GM23338 (cell line): ENCODE data around the gene ZNF394. TPM values are rescaled to one million over a fixed set of nuclear protein-coding genes. Genes with fewer than 3 reads are reported as not detected.

Experiments used
- ATAC-seq: fragments of 200-7000 bp; cut with Tn5 transposase; 3 replicates; pipeline ENCODE4 v1.9.1; 2020
- DNase-seq: peaks from one replicate; pipeline ENCODE4 v3.0.0-alpha.2; 2015; ENCODE audit warnings: low spot score
- H2AFZ ChIP-seq: fragments of 200-600 bp; sonication (generic); 2 replicates; pipeline ENCODE4 v1.8.0; 2016; ENCODE audit warnings: antibody characterized with exemption, mild to moderate bottlenecking, moderate library complexity
- H3F3A ChIP-seq: fragments of 200-600 bp; sonication (generic); replicated peaks from 2 replicates; pipeline ENCODE4 v1.8.0; 2017; ENCODE audit warnings: antibody characterized with exemption, mixed run types, low read depth
- H3K27ac ChIP-seq: fragments of 200-600 bp; sonication (generic); 2 replicates; pipeline ENCODE4 v1.6.1; 2016; ENCODE audit warnings: low read depth
- H3K27me3 ChIP-seq: fragments of 200-600 bp; sonication (generic); 2 replicates; pipeline ENCODE4 v1.8.0; 2016; ENCODE audit warnings: mild to moderate bottlenecking, mixed run types, moderate library complexity; ENCODE audit not compliant: insufficient read depth
- H3K36me3 ChIP-seq: fragments of 200-600 bp; sonication (generic); 2 replicates; pipeline ENCODE4 v1.8.0; 2016; ENCODE audit warnings: mild to moderate bottlenecking; ENCODE audit not compliant: insufficient read depth
- H3K4me1 ChIP-seq: fragments of 200-600 bp; sonication (generic); 2 replicates; pipeline ENCODE4 v1.8.0; 2016; ENCODE audit warnings: mild to moderate bottlenecking, moderate library complexity; ENCODE audit not compliant: insufficient read depth
- H3K4me2 ChIP-seq: fragments of 200-600 bp; sonication (generic); 2 replicates; pipeline ENCODE4 v1.7.1; 2017; ENCODE audit warnings: mixed run types
- H3K4me3 ChIP-seq: fragments of 200-600 bp; sonication (generic); 2 replicates; pipeline ENCODE4 v1.6.1; 2016; ENCODE audit warnings: mixed run types
- H3K79me2 ChIP-seq: fragments of 200-600 bp; sonication (generic); replicated peaks from 2 replicates; pipeline ENCODE4 v1.8.0; 2017; ENCODE audit warnings: mild to moderate bottlenecking; ENCODE audit not compliant: insufficient read depth
- H3K9me2 ChIP-seq: fragments of 200-600 bp; sonication (generic); 2 replicates; pipeline ENCODE4 v1.8.0; 2017; ENCODE audit not compliant: insufficient read depth
- H4K20me1 ChIP-seq: fragments of 200-600 bp; sonication (generic); replicated peaks from 2 replicates; pipeline ENCODE4 v1.8.0; 2017; ENCODE audit warnings: mild to moderate bottlenecking; ENCODE audit not compliant: insufficient read depth
- H3K27ac Mint-ChIP-seq: 2 replicates; pipeline ENCODE4 v1.8.0; 2020; ENCODE audit warnings: inconsistent platforms, mild to moderate bottlenecking, moderate library complexity, mixed read lengths
- H3K27me3 Mint-ChIP-seq: 3 replicates; pipeline ENCODE4 v1.8.0; 2022; ENCODE audit warnings: low read depth, mild to moderate bottlenecking, moderate library complexity, mixed read lengths, inconsistent platforms; ENCODE audit not compliant: insufficient read depth, poor library complexity
- H3K36me3 Mint-ChIP-seq: 3 replicates; pipeline ENCODE4 v1.8.0; 2021; ENCODE audit warnings: low read depth, mild to moderate bottlenecking, inconsistent platforms, moderate library complexity, mixed read lengths
- H3K4me1 Mint-ChIP-seq: 3 replicates; pipeline ENCODE4 v1.8.0; 2020; ENCODE audit warnings: mild to moderate bottlenecking, inconsistent platforms, mixed read lengths
- H3K4me3 Mint-ChIP-seq: 3 replicates; pipeline ENCODE4 v1.8.0; 2021; ENCODE audit warnings: moderate library complexity, mild to moderate bottlenecking, inconsistent platforms, mixed read lengths
- H3K9me3 Mint-ChIP-seq: 3 replicates; pipeline ENCODE4 v1.8.0; 2020; ENCODE audit warnings: moderate library complexity, mild to moderate bottlenecking, inconsistent platforms, mixed read lengths
- CTCF ChIP-seq, 2 experiments: fragments of 200-600 bp in 1 of 2; sonication (generic) in 1 of 2; conservative IDR thresholded peaks; 2 replicates each; pipeline versions ENCODE4 v1.5.1 to v1.6.1; 2016 to 2017; ENCODE audit warnings: antibody characterized with exemption in 2 of 2, low read depth in 2 of 2, mild to moderate bottlenecking in 2 of 2, moderate library complexity in 1 of 2
- ETS1 ChIP-seq: IDR thresholded peaks from 2 replicates; pipeline ENCODE4 v1.6.1; 2016; ENCODE audit warnings: antibody characterized with exemption
- EZH2 ChIP-seq: fragments of 200-600 bp; sonication (generic); IDR thresholded peaks from one replicate; pipeline ENCODE4 v1.8.0; 2017; ENCODE audit warnings: antibody characterized with exemption, mild to moderate bottlenecking, low read depth; ENCODE audit not compliant: unreplicated experiment
- REST ChIP-seq: IDR thresholded peaks from one replicate; pipeline ENCODE4 v1.6.1; 2018; ENCODE audit warnings: antibody characterized with exemption; ENCODE audit not compliant: unreplicated experiment
- STAT1 ChIP-seq: IDR thresholded peaks from one replicate; pipeline ENCODE4 v1.6.1; 2016; ENCODE audit warnings: antibody characterized with exemption; ENCODE audit not compliant: unreplicated experiment
- ZNF114 ChIP-seq: fragments of 250-450 bp; sonication (Bioruptor Pico); IDR thresholded peaks from 2 replicates; pipeline ENCODE4 v1.5.0; 2020; ENCODE audit warnings: mild to moderate bottlenecking, moderate library complexity
- ZNF462 ChIP-seq: fragments of 250-450 bp; sonication (Bioruptor Pico); IDR thresholded peaks from 2 replicates; pipeline ENCODE4 v1.5.0; 2020; ENCODE audit warnings: mild to moderate bottlenecking, moderate library complexity
- polyA plus RNA-seq: library from polyadenylated mRNA; unstranded; fragments of >200 nt; fragmentation: Nextera tagmentation; extraction: Ambion mirVana; gene quantifications from 2 replicates; pipeline ENCODE4 v1.2.1, GENCODE V29; 2016
- total RNA-seq: library from RNA; depleted of rRNA; stranded (reverse); fragments of >200 nt; shearing (Covaris generic); gene quantifications from 2 replicates; pipeline ENCODE4 v1.2.3, GENCODE V29; 2014

The ZNF394 gene
- total and polyA plus RNA-seq, 2 experiments from 2014 or later = 12.6 to 26.9 TPM

- Histone ChIP-seq H3K4me2 (no peak overlapping the region), H3F3A (peaks cover 8% of the 10 kb centered on the region), H3K27me3 (no peaks in the 10 kb centered on the region), H3K79me2 (0 out of 2 replicates have a peak, but pooled peaks cover 3% of the 10 kb centered on the region), H3K27ac (no peak overlapping the region), H3K4me1 (no peaks in the 10 kb centered on the region), H3K36me3 (peaks cover 43% of the 10 kb centered on the region), H4K20me1 (peaks cover 20% of the 10 kb centered on the region), H3K4me3 (no peak overlapping the region), H2AFZ (no peak overlapping the region), H3K9me2 (no peaks in the 10 kb centered on the region)
- TF ChIP-seq EZH2 (no peak), STAT1 (no peak), ETS1 (no peak), ZNF114 (CRISPR knock-in tag) (no peak), CTCF (conservative IDR thresholded peaks at IDR 0.05; ENCODE audit: low read depth in 2 of 2) (no peak), REST (no peak), ZNF462 (CRISPR knock-in tag) (no peak)
- Mint-ChIP-seq H3K27ac (no peak overlapping the region), H3K4me3 (no peak overlapping the region), H3K4me1 (no peaks in the 10 kb centered on the region), H3K27me3 (peaks cover 15% of the 10 kb centered on the region), H3K9me3 (no peaks in the 10 kb centered on the region), H3K36me3 (peaks cover 92% of the 10 kb centered on the region)
- ATAC-seq (no peak), DNase-seq (no peak)
These were observed 51.2 kb downstream of the ZNF394 start for GRCh38 chr7:99448855-99449254.
